Measurements from ENCODE around the gene MCM7. TPM values are rescaled to one million over a fixed set of nuclear protein-coding genes. Genes with fewer than 3 reads are reported as not detected.
A peak's percentile ranks its signal among the peaks of the same experiment; 100 is the strongest.

Gene MCM7
- polyA plus RNA-seq, 1 of the 3 experiments (the other 2 are of a cell fraction) = 241 TPM

DNA sequence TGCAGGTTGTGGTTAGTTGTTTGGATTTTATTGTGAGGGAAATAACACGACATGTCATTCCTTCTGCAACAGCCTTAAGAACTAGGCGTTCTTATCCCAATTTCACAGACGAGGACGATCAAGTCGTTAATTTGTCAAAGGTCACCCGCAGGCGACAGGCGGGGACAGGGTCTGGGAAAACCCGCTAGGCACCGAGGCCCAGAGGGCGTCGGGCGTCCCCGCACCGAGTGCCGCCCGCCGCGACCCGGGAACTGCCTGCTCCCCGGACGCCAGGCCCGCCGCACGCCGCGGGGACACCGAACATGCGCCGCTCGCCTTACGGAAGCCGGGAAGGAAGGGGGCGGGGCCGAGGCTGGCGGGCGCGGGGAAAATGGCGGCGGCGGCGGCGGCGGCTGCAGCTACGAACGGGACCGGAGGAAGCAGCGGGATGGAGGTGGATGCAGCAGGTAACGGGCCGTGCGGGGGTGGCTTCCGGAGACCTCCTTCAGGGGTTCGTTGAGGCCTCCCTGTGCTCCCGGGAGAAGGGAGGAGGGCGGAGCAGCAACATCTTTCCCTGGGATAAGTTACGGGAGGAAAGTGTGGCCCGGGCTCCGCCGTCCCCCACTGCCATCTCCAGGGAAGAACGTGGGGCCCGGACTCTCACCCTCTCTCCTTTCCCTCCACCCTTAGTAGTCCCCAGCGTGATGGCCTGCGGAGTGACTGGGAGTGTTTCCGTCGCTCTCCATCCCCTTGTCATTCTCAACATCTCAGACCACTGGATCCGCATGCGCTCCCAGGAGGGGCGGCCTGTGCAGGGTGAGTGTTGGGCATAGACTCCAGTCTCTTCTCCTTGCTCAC lies 12.4 kb downstream of the MCM7 start, which contains the start of gene COPS6:
Gene COPS6, plus strand, starts transcription at position 349 of the 837 bp plus-strand sequence. Its CDS starts 22 bp downstream, at position 371.
- Histone ChIP-seq H3K27me3 (ENCODE audit: insufficient read depth) (no peaks in the 10 kb centered on the region), H3K9ac (peak within 1 kb of the TSS; percentile 87), H3K27ac (ENCODE audit: low read depth in 2 of 2, low read length in 1 of 2) (peak within 1 kb of the TSS; percentile 84 to 98), H2AFZ (ENCODE audit: low read depth) (peak within 1 kb of the TSS; percentile 64), H3K36me3 (replicated peaks in 1 of 2; ENCODE audit: control insufficient read depth in 1 of 2, insufficient read depth in 2 of 2, low read length in 1 of 2) (peaks cover 30 to 37% of the 10 kb centered on the region in 2 experiments), H3K9me2 (no peaks in the 10 kb centered on the region), H3K4me3 (ENCODE audit: low read depth in 2 of 2, low read length in 1 of 2) (peak within 1 kb of the TSS; percentile 71 to 87), H3K4me1 (ENCODE audit: control insufficient read depth in 1 of 2, insufficient read depth in 2 of 2, low read depth in 1 of 2, low read length in 1 of 2) (peaks cover 25 to 33% of the 10 kb centered on the region in 2 experiments; a peak in 3 of 4 replicates), H3K9me3 (no peaks in the 10 kb centered on the region), H4K20me1 (ENCODE audit: insufficient read depth) (no peaks in the 10 kb centered on the region), H3K79me2 (ENCODE audit: insufficient read depth) (peaks cover 51% of the 10 kb centered on the region), H3F3A (replicated peaks; ENCODE audit: insufficient read depth) (peaks cover 72% of the 10 kb centered on the region), H3K4me2 (peak within 1 kb of the TSS; percentile 93)
- 3% methylated on average over 38 of the region's 68 CpGs for WGBS (ENCODE audit: low lambda C conversion rate)
- ChIA-PET CTCF (interaction anchor here (0.8 to 1.2 kb wide), 5 partner anchors 13 to 159 kb away, joined by 3 to 4 read pairs (median 3); partner anchors contain the start of genes AP4M1 and GJC3), POLR2A (interaction anchor here (0.7 to 7.5 kb wide), 4 partner anchors 12 to 341 kb away, joined by 3 to 98 read pairs (median 3); partner anchors contain the start of genes AP4M1, MCM7 and MEPCE)
- peak; percentile 97 for DNase-seq
- TF ChIP-seq EZH2phosphoT487 (IDR thresholded peaks at IDR 0.05; ENCODE audit: borderline replicate concordance, low read depth) (no peak), CHD2 (IDR thresholded peaks at IDR 0.05; ENCODE audit: low read length, partially characterized antibody) (no peak), MXI1 (IDR thresholded peaks at IDR 0.05; ENCODE audit: low read depth, low read length) (peak; percentile 92), RAD21 (IDR thresholded peaks at IDR 0.05; ENCODE audit: low read length) (no peak), EP300 (IDR thresholded peaks at IDR 0.05; ENCODE audit: borderline replicate concordance in 1 of 2, low read depth in 1 of 2, low read length in 1 of 2) (no peak; a peak in 1 of 4 replicates), GATA2 (CRISPR knock-in tag; IDR thresholded peaks at IDR 0.05) (no peak), RFX5 (IDR thresholded peaks at IDR 0.05; ENCODE audit: low read length) (no peak), NRF1 (IDR thresholded peaks at IDR 0.05; ENCODE audit: low read depth, low read length) (peak; percentile 69), YY1 (IDR thresholded peaks at IDR 0.05; ENCODE audit: low read depth) (peak; percentile 99), NFIC (IDR thresholded peaks at IDR 0.05; ENCODE audit: borderline replicate concordance) (no peak), RXRA (IDR thresholded peaks at IDR 0.05; ENCODE audit: borderline replicate concordance, low read depth) (no peak), FOSL2 (IDR thresholded peaks at IDR 0.05; ENCODE audit: borderline replicate concordance, low read depth) (no peak), GABPA (IDR thresholded peaks at IDR 0.05; ENCODE audit: low read depth) (peak; percentile 47; the same call in 1 of the 2 replicates), POLR2AphosphoS5 (IDR thresholded peaks at IDR 0.05; ENCODE audit: low read depth, low read length) (peak; percentile 85), FOXM1 (IDR thresholded peaks at IDR 0.05; ENCODE audit: low read depth) (no peak), SMC3 (IDR thresholded peaks at IDR 0.05; ENCODE audit: low read depth, low read length) (no peak), SIN3A (IDR thresholded peaks at IDR 0.05; ENCODE audit: borderline replicate concordance, low read depth, low read length) (0 out of 2 replicates have a peak, but pooled peaks have one; percentile 58), FOXJ3 (CRISPR knock-in tag; IDR thresholded peaks at IDR 0.05) (no peak), RCOR1 (IDR thresholded peaks at IDR 0.05; ENCODE audit: low read length) (no peak)
- TF ChIP-seq, protein P1, sequence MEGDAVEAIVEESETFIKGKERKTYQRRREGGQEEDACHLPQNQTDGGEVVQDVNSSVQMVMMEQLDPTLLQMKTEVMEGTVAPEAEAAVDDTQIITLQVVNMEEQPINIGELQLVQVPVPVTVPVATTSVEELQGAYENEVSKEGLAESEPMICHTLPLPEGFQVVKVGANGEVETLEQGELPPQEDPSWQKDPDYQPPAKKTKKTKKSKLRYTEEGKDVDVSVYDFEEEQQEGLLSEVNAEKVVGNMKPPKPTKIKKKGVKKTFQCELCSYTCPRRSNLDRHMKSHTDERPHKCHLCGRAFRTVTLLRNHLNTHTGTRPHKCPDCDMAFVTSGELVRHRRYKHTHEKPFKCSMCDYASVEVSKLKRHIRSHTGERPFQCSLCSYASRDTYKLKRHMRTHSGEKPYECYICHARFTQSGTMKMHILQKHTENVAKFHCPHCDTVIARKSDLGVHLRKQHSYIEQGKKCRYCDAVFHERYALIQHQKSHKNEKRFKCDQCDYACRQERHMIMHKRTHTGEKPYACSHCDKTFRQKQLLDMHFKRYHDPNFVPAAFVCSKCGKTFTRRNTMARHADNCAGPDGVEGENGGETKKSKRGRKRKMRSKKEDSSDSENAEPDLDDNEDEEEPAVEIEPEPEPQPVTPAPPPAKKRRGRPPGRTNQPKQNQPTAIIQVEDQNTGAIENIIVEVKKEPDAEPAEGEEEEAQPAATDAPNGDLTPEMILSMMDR (IDR thresholded peaks at IDR 0.05) = no peak
- TF ChIP-seq, protein P2, sequence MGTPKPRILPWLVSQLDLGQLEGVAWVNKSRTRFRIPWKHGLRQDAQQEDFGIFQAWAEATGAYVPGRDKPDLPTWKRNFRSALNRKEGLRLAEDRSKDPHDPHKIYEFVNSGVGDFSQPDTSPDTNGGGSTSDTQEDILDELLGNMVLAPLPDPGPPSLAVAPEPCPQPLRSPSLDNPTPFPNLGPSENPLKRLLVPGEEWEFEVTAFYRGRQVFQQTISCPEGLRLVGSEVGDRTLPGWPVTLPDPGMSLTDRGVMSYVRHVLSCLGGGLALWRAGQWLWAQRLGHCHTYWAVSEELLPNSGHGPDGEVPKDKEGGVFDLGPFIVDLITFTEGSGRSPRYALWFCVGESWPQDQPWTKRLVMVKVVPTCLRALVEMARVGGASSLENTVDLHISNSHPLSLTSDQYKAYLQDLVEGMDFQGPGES (IDR thresholded peaks at IDR 0.05; ENCODE audit: low read depth, low read length) = no peak
- TF ChIP-seq, protein P3, sequence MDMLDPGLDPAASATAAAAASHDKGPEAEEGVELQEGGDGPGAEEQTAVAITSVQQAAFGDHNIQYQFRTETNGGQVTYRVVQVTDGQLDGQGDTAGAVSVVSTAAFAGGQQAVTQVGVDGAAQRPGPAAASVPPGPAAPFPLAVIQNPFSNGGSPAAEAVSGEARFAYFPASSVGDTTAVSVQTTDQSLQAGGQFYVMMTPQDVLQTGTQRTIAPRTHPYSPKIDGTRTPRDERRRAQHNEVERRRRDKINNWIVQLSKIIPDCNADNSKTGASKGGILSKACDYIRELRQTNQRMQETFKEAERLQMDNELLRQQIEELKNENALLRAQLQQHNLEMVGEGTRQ (IDR thresholded peaks at IDR 0.05; ENCODE audit: borderline replicate concordance, low read depth, low read length) = no peak
- TF ChIP-seq, protein P4, sequence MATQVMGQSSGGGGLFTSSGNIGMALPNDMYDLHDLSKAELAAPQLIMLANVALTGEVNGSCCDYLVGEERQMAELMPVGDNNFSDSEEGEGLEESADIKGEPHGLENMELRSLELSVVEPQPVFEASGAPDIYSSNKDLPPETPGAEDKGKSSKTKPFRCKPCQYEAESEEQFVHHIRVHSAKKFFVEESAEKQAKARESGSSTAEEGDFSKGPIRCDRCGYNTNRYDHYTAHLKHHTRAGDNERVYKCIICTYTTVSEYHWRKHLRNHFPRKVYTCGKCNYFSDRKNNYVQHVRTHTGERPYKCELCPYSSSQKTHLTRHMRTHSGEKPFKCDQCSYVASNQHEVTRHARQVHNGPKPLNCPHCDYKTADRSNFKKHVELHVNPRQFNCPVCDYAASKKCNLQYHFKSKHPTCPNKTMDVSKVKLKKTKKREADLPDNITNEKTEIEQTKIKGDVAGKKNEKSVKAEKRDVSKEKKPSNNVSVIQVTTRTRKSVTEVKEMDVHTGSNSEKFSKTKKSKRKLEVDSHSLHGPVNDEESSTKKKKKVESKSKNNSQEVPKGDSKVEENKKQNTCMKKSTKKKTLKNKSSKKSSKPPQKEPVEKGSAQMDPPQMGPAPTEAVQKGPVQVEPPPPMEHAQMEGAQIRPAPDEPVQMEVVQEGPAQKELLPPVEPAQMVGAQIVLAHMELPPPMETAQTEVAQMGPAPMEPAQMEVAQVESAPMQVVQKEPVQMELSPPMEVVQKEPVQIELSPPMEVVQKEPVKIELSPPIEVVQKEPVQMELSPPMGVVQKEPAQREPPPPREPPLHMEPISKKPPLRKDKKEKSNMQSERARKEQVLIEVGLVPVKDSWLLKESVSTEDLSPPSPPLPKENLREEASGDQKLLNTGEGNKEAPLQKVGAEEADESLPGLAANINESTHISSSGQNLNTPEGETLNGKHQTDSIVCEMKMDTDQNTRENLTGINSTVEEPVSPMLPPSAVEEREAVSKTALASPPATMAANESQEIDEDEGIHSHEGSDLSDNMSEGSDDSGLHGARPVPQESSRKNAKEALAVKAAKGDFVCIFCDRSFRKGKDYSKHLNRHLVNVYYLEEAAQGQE (IDR thresholded peaks at IDR 0.05; ENCODE audit: low read depth, low read length) = peak; percentile 73; the same call in 1 of the 2 replicates
- TF ChIP-seq, protein P5, sequence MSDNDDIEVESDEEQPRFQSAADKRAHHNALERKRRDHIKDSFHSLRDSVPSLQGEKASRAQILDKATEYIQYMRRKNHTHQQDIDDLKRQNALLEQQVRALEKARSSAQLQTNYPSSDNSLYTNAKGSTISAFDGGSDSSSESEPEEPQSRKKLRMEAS (IDR thresholded peaks at IDR 0.05; ENCODE audit: low read depth) = peak; percentile 99

Data from SK-N-SH (cell line).